ENCODE measurements around the gene CDKL2. TPM values are rescaled to one million over a fixed set of nuclear protein-coding genes. Genes with fewer than 3 reads are reported as not detected.

CDKL2 gene
- total and polyA plus RNA-seq, 4 donors = 10.1 to 25.1 (median 15.4) TPM

- Histone ChIP-seq H3K36me3 (ENCODE audit: control insufficient read depth, insufficient read depth, low read length) (no peaks in the 10 kb centered on the region), H3K27me3 (ENCODE audit: control insufficient read depth, insufficient read depth, low read length) (no peaks in the 10 kb centered on the region), H3K4me1 (ENCODE audit: control insufficient read depth, insufficient read depth, low read length) (no peaks in the 10 kb centered on the region), H3K4me3 (ENCODE audit: low read depth, low read length) (no peak overlapping the region), H3K9me3 (ENCODE audit: control insufficient read depth, insufficient read depth, low read length) (no peaks in the 10 kb centered on the region), H3K27ac (ENCODE audit: low read depth, low read length) (no peak overlapping the region)
- DNase-seq (ENCODE audit: low read depth in 4 of 6, low spot score in 6 of 6) = no peak
- WGBS (ENCODE audit: insufficient coverage) = 89% methylated on average over 1 of the region's 1 CpG
These were observed 63.4 kb downstream of the CDKL2 start for GRCh38 chr4:75566911-75567310.

- no peaks in the 10 kb centered on the region for H3K27me3 ChIP-seq (ENCODE audit: control insufficient read depth, insufficient read depth, low read length)
- no peak overlapping the region for H3K27ac ChIP-seq (ENCODE audit: low read depth, low read length)
- no peak overlapping the region for H3K4me3 ChIP-seq (ENCODE audit: low read depth, low read length)
- DNase-seq (ENCODE audit: low read depth in 4 of 6, low spot score in 6 of 6) = no peak
- H3K4me1 ChIP-seq (ENCODE audit: control insufficient read depth, insufficient read depth, low read length) = no peaks in the 10 kb centered on the region
- H3K36me3 ChIP-seq (ENCODE audit: control insufficient read depth, insufficient read depth, low read length) = no peaks in the 10 kb centered on the region
- H3K9me3 ChIP-seq (ENCODE audit: control insufficient read depth, insufficient read depth, low read length) = no peaks in the 10 kb centered on the region
These were observed 64.8 kb downstream of the CDKL2 start for GRCh38 chr4:75565481-75565880.

GRCh38 chr4:75564023-75564422 is 66.3 kb downstream of the CDKL2 start:
- Histone ChIP-seq H3K4me3 (ENCODE audit: low read depth, low read length) (no peak overlapping the region), H3K36me3 (ENCODE audit: control insufficient read depth, insufficient read depth, low read length) (no peaks in the 10 kb centered on the region), H3K27ac (ENCODE audit: low read depth, low read length) (no peak overlapping the region), H3K9me3 (ENCODE audit: control insufficient read depth, insufficient read depth, low read length) (no peaks in the 10 kb centered on the region), H3K4me1 (ENCODE audit: control insufficient read depth, insufficient read depth, low read length) (no peaks in the 10 kb centered on the region), H3K27me3 (ENCODE audit: control insufficient read depth, insufficient read depth, low read length) (no peaks in the 10 kb centered on the region)
- DNase-seq (ENCODE audit: low read depth in 4 of 6, low spot score in 6 of 6) = no peak
- WGBS (ENCODE audit: insufficient coverage) = 84% methylated on average over 7 of the region's 11 CpGs

GRCh38 chr4:75561789-75562188 is 68.5 kb downstream of the CDKL2 start:
- Histone ChIP-seq H3K36me3 (ENCODE audit: control insufficient read depth, insufficient read depth, low read length) (no peaks in the 10 kb centered on the region), H3K4me1 (ENCODE audit: control insufficient read depth, insufficient read depth, low read length) (no peaks in the 10 kb centered on the region), H3K4me3 (ENCODE audit: low read depth, low read length) (no peak overlapping the region), H3K27ac (ENCODE audit: low read depth, low read length) (no peak overlapping the region), H3K9me3 (ENCODE audit: control insufficient read depth, insufficient read depth, low read length) (no peaks in the 10 kb centered on the region), H3K27me3 (ENCODE audit: control insufficient read depth, insufficient read depth, low read length) (no peaks in the 10 kb centered on the region)
- WGBS (ENCODE audit: insufficient coverage) = 79% methylated on average over 5 of the region's 8 CpGs
- no peak for DNase-seq (ENCODE audit: low read depth in 4 of 6, low spot score in 6 of 6)

- DNase-seq (ENCODE audit: low read depth in 4 of 6, low spot score in 6 of 6) = no peak
- WGBS (ENCODE audit: insufficient coverage) = 84% methylated on average over 7 of the region's 8 CpGs
These were observed 72.6 kb downstream of the CDKL2 start for GRCh38 chr4:75557696-75558095.

GRCh38 chr4:75555294-75556164 is 74.8 kb downstream of the CDKL2 start, which contains the start of gene ODAPH:
ODAPH (plus strand) TSS chr4:75556066; CDS start chr4:75556083, 17 bp downstream.
- no peaks in the 10 kb centered on the region for H3K27me3 ChIP-seq (ENCODE audit: control insufficient read depth, insufficient read depth, low read length)
- no peak for DNase-seq (ENCODE audit: low read depth in 4 of 6, low spot score in 6 of 6)
- no peaks in the 10 kb centered on the region for H3K4me1 ChIP-seq (ENCODE audit: control insufficient read depth, insufficient read depth, low read length)
- WGBS (ENCODE audit: insufficient coverage) = 50% methylated on average over 1 of the region's 9 CpGs
- no peaks in the 10 kb centered on the region for H3K9me3 ChIP-seq (ENCODE audit: control insufficient read depth, insufficient read depth, low read length)
- H3K27ac ChIP-seq (ENCODE audit: low read depth, low read length) = no peak within 1 kb of the TSS
- no peaks in the 10 kb centered on the region for H3K36me3 ChIP-seq (ENCODE audit: control insufficient read depth, insufficient read depth, low read length)
- H3K4me3 ChIP-seq (ENCODE audit: low read depth, low read length) = no peak within 1 kb of the TSS

More at GRCh38 chr4:75557696-75558095, 72.6 kb downstream of the CDKL2 start:
- H3K36me3 ChIP-seq (ENCODE audit: control insufficient read depth, insufficient read depth, low read length) = no peaks in the 10 kb centered on the region
- no peaks in the 10 kb centered on the region for H3K27me3 ChIP-seq (ENCODE audit: control insufficient read depth, insufficient read depth, low read length)
- H3K4me3 ChIP-seq (ENCODE audit: low read depth, low read length) = no peak overlapping the region
- no peaks in the 10 kb centered on the region for H3K4me1 ChIP-seq (ENCODE audit: control insufficient read depth, insufficient read depth, low read length)
- no peaks in the 10 kb centered on the region for H3K9me3 ChIP-seq (ENCODE audit: control insufficient read depth, insufficient read depth, low read length)
- no peak overlapping the region for H3K27ac ChIP-seq (ENCODE audit: low read depth, low read length)

GRCh38 chr4:75552452-75552851 is 77.9 kb downstream of the CDKL2 start:
- no peak overlapping the region for H3K27ac ChIP-seq (ENCODE audit: low read depth, low read length)
- H3K4me1 ChIP-seq (ENCODE audit: control insufficient read depth, insufficient read depth, low read length) = no peaks in the 10 kb centered on the region
- no peaks in the 10 kb centered on the region for H3K27me3 ChIP-seq (ENCODE audit: control insufficient read depth, insufficient read depth, low read length)
- no peaks in the 10 kb centered on the region for H3K9me3 ChIP-seq (ENCODE audit: control insufficient read depth, insufficient read depth, low read length)
- H3K36me3 ChIP-seq (ENCODE audit: control insufficient read depth, insufficient read depth, low read length) = no peaks in the 10 kb centered on the region
- no peak overlapping the region for H3K4me3 ChIP-seq (ENCODE audit: low read depth, low read length)
- DNase-seq (ENCODE audit: low read depth in 4 of 6, low spot score in 6 of 6) = no peak

GRCh38 chr4:75549019-75549418 is 81.3 kb downstream of the CDKL2 start:
- no peak overlapping the region for H3K4me3 ChIP-seq (ENCODE audit: low read depth, low read length)
- H3K27me3 ChIP-seq (ENCODE audit: control insufficient read depth, insufficient read depth, low read length) = no peaks in the 10 kb centered on the region
- 100% methylated on average over 2 of the region's 2 CpGs for WGBS (ENCODE audit: insufficient coverage)
- DNase-seq (ENCODE audit: low read depth in 4 of 6, low spot score in 6 of 6) = no peak
- H3K27ac ChIP-seq (ENCODE audit: low read depth, low read length) = no peak overlapping the region
- H3K36me3 ChIP-seq (ENCODE audit: control insufficient read depth, insufficient read depth, low read length) = peaks cover 8% of the 10 kb centered on the region
- no peaks in the 10 kb centered on the region for H3K4me1 ChIP-seq (ENCODE audit: control insufficient read depth, insufficient read depth, low read length)
- H3K9me3 ChIP-seq (ENCODE audit: control insufficient read depth, insufficient read depth, low read length) = no peaks in the 10 kb centered on the region

GRCh38 chr4:75547647-75548387 is 82.5 kb downstream of the CDKL2 start:
- 63% methylated on average over 7 of the region's 15 CpGs for WGBS (ENCODE audit: insufficient coverage)

More at GRCh38 chr4:75547647-75548387, 82.5 kb downstream of the CDKL2 start:
- H3K4me1 ChIP-seq (ENCODE audit: control insufficient read depth, insufficient read depth, low read length) = no peaks in the 10 kb centered on the region
- no peak overlapping the region for H3K4me3 ChIP-seq (ENCODE audit: low read depth, low read length)
- H3K36me3 ChIP-seq (ENCODE audit: control insufficient read depth, insufficient read depth, low read length) = peaks cover 8% of the 10 kb centered on the region
- peak in 1 of 6 donors; percentile 27 for DNase-seq (ENCODE audit: low read depth in 4 of 6, low spot score in 6 of 6)
- H3K27ac ChIP-seq (ENCODE audit: low read depth, low read length) = no peak overlapping the region
- no peaks in the 10 kb centered on the region for H3K27me3 ChIP-seq (ENCODE audit: control insufficient read depth, insufficient read depth, low read length)
- H3K9me3 ChIP-seq (ENCODE audit: control insufficient read depth, insufficient read depth, low read length) = no peaks in the 10 kb centered on the region

Measured in spinal cord (tissue), 10 donors.